Ovary (tissue), 9 donors: ENCODE data around the gene MAOA. TPM values are rescaled to one million over a fixed set of nuclear protein-coding genes. Genes with fewer than 3 reads are reported as not detected.

ENCODE experiments used
- DNase-seq, 5 donors: peaks; one replicate each; pipeline ENCODE4 v3.0.0-alpha.2; 2019 to 2020
- H3K27ac ChIP-seq, 2 donors: fragments of 200-600 bp; one replicate each; pipeline versions ENCODE4 v1.5.1 to v1.8.0; 2019 to 2022
- H3K27me3 ChIP-seq: fragments of 200-600 bp; one replicate; pipeline ENCODE4 v1.8.0; 2022
- H3K36me3 ChIP-seq: fragments of 200-600 bp; sonication (generic); one replicate; pipeline ENCODE4 v1.5.1; 2019
- H3K4me1 ChIP-seq: one replicate; pipeline ENCODE4 v1.8.1; 2013; ENCODE audit warnings: mild to moderate bottlenecking, moderate library complexity; ENCODE audit not compliant: insufficient read depth
- H3K4me3 ChIP-seq: fragments of 200-600 bp; sonication (generic); one replicate; pipeline ENCODE4 v1.5.1; 2017
- H3K9me3 ChIP-seq, 2 donors: fragments of 200-600 bp in 1 of 2; sonication (generic) in 1 of 2; one replicate each; pipeline versions ENCODE4 v1.5.1 to v1.8.1; 2013 to 2019; ENCODE audit warnings: mild to moderate bottlenecking in 1 of 2, moderate library complexity in 1 of 2
- EP300 ChIP-seq: sonication (generic); formaldehyde crosslinking; IDR thresholded peaks from one replicate; pipeline ENCODE4 v1.6.1; 2017; ENCODE audit warnings: antibody characterized with exemption
- POLR2A ChIP-seq: fragments of 450-650 bp; IDR thresholded peaks from one replicate; pipeline ENCODE4 v1.6.1; 2017; ENCODE audit warnings: antibody characterized with exemption, mild to moderate bottlenecking, moderate library complexity
- WGBS, 3 donors: extraction: QIAGEN DNeasy Blood & Tissue Kit in 1 of 3; methylation state at CpG; one replicate each; pipeline versions ENCODE4 v1.1.5 to v1.1.7; 2013 to 2017; 5-methylcytosine and 5-hydroxymethylcytosine counted together
- intact Hi-C, 4 donors: fragments of 100-400 bp; cut with DNase I; formaldehyde crosslinking; loops; one replicate each; pipeline versions ENCODE4 v1.11.0 to v1.15.1; 2022 to 2023
- polyA plus RNA-seq, 2 donors: library from polyadenylated mRNA; stranded (reverse); fragments of 200-250 nt in 1 of 2; fragments of 350-450 nt in 1 of 2; fragmentation: Illumina TruSeq in 1 of 2; extraction: RNeasy Lipid Tissue Mini Kit (QIAGEN cat#74804) in 1 of 2; gene quantifications; one replicate each; pipeline ENCODE4 v1.2.3, GENCODE V29; 2013 to 2014
- total RNA-seq, 7 donors: library from RNA; depleted of rRNA in 2 of 7; stranded (reverse); fragments of >200 nt in 2 of 7; fragmentation: NEBNext Ultra II Directional in 3 of 7; extraction: Animal tissue kit (Norgen Biotek cat#: 25700) in 3 of 7; gene quantifications; one replicate each; pipeline versions ENCODE4 v1.1.0 to v1.2.4, GENCODE V29; 2016 to 2023
- TF ChIP-seq, protein P1 (sequence below), 3 donors: fragments of 450-650 bp in 2 of 3; fragments of 200-600 bp in 1 of 3; IDR thresholded peaks; one replicate each; pipeline versions ENCODE4 v1.5.1 to v1.8.0; 2016 to 2022; ENCODE audit warnings: antibody characterized with exemption in 3 of 3, mild to moderate bottlenecking in 1 of 3
- donor health status: DM: no; HTN: no; CAD: no; lungs with moderate emphysema.
- donor health status: DM: no; HTN: no; CAD: no.
- donor health status: Bipolar disorder and iron deficiency.
- donor health status: DM: yes; HTN: yes; CAD: no.
- donor health status: DM: no; HTN: no; CAD: no.
- donor health status: DM: yes; HTN: yes; CAD: no.

Gene MAOA
- total and polyA plus RNA-seq, 9 donors = 30.7 to 121 (median 74.2) TPM

DNA sequence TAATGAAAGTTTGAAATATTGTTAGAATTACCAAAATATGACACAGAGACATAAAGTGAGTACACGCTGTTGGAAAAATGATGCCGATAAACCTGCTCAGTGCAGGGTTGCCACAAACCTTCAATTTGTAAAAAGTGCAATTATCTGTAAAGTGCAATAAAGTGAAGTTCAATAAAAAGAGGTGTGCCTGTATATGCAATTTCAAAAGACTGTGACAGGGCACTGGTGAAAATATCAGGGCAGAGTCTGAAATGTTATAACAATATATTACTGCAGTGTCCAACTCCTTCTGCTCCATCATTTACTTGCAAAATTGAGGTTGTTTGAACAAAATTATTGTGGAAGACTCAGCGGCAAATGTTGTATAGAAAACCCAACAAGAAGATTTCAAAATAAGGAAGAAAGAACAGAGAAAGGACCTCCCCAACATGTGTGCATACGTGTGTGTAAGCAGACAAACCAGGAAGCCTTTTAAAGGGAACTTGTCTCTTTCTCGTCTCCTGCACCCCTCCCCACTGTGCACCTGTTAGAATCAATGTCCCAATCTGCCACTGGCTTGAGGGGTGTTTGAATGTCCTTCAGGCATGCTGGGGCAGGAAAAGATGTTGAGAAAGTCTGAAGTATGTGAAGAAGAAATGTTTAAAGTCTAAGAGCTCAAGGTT lies 130.0 kb downstream of the MAOA start:
- DNase-seq = no peak
- intact Hi-C loops = no loop called here
- Histone ChIP-seq H3K4me3 (no peak overlapping the region), H3K9me3 (no peaks in the 10 kb centered on the region), H3K36me3 (no peaks in the 10 kb centered on the region), H3K27ac (no peak overlapping the region), H3K27me3 (no peaks in the 10 kb centered on the region), H3K4me1 (no peaks in the 10 kb centered on the region)
- 78 to 88% (median 82%) methylated on average over 5 of the region's 5 CpGs for whole genome bisulfite sequencing, 3 donors
- TF ChIP-seq EP300 (no peak), POLR2A (no peak)
- TF ChIP-seq, protein P1, sequence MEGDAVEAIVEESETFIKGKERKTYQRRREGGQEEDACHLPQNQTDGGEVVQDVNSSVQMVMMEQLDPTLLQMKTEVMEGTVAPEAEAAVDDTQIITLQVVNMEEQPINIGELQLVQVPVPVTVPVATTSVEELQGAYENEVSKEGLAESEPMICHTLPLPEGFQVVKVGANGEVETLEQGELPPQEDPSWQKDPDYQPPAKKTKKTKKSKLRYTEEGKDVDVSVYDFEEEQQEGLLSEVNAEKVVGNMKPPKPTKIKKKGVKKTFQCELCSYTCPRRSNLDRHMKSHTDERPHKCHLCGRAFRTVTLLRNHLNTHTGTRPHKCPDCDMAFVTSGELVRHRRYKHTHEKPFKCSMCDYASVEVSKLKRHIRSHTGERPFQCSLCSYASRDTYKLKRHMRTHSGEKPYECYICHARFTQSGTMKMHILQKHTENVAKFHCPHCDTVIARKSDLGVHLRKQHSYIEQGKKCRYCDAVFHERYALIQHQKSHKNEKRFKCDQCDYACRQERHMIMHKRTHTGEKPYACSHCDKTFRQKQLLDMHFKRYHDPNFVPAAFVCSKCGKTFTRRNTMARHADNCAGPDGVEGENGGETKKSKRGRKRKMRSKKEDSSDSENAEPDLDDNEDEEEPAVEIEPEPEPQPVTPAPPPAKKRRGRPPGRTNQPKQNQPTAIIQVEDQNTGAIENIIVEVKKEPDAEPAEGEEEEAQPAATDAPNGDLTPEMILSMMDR (IDR thresholded peaks at IDR 0.05) = no peak

Other genes with a start within 250 kb of the MAOA start
- 100 to 1,000 TPM in 4 of 7 donors, 10 to 100 TPM in 3; 57.2 to 213 (median 132) TPM for gene MAOB, start 226.2 kb downstream of the MAOA start, total RNA-seq
- 100 to 1,000 TPM; 180 to 322 TPM for gene MAOB, start 226.2 kb downstream of the MAOA start, polyA plus RNA-seq